Liver (tissue), 9 donors: ENCODE data around the gene BACH2. TPM values are rescaled to one million over a fixed set of nuclear protein-coding genes. Genes with fewer than 3 reads are reported as not detected.

Experiments
- DNase-seq: peaks from one replicate; pipeline ENCODE4 v3.0.0-alpha.2; 2017; ENCODE audit warnings: low spot score
- H3K27ac ChIP-seq, 2 donors: one replicate each; pipeline ENCODE4 v1.7.0; 2013; ENCODE audit warnings: inconsistent platforms in 2 of 2, low read length in 2 of 2, control low read depth in 1 of 2, low read depth in 1 of 2, mild to moderate bottlenecking in 1 of 2
- H3K27me3 ChIP-seq, 4 donors: one replicate each; pipeline versions ENCODE4 v1.6.1 to v1.7.0; 2013; ENCODE audit warnings: low read length in 3 of 4, inconsistent platforms in 1 of 4, mild to moderate bottlenecking in 1 of 4, moderate library complexity in 1 of 4; ENCODE audit not compliant: control insufficient read depth in 4 of 4, insufficient read depth in 4 of 4
- H3K36me3 ChIP-seq, 4 donors: one replicate each; pipeline versions ENCODE4 v1.6.1 to v1.7.0; 2013; ENCODE audit warnings: low read length in 3 of 4, mild to moderate bottlenecking in 3 of 4, low read depth in 1 of 4, moderate library complexity in 1 of 4; ENCODE audit not compliant: control insufficient read depth in 4 of 4, insufficient read depth in 3 of 4
- H3K4me1 ChIP-seq, 4 donors: one replicate each; pipeline versions ENCODE4 v1.6.1 to v1.7.0; 2013; ENCODE audit warnings: low read length in 3 of 4, mild to moderate bottlenecking in 3 of 4, moderate library complexity in 1 of 4; ENCODE audit not compliant: control insufficient read depth in 4 of 4, insufficient read depth in 4 of 4
- H3K4me3 ChIP-seq, 3 donors: one replicate each; pipeline versions ENCODE4 v1.6.1 to v1.7.0; 2013; ENCODE audit warnings: low read length in 3 of 3, control low read depth in 1 of 3, low read depth in 1 of 3, mild to moderate bottlenecking in 1 of 3
- H3K9ac ChIP-seq, 2 donors: one replicate each; pipeline ENCODE4 v1.7.0; 2013; ENCODE audit warnings: low read length in 2 of 2, mild to moderate bottlenecking in 2 of 2, moderate library complexity in 2 of 2, control low read depth in 1 of 2, low read depth in 1 of 2
- H3K9me3 ChIP-seq, 4 donors: one replicate each; pipeline versions ENCODE4 v1.6.1 to v1.7.0; 2013; ENCODE audit warnings: low read length in 3 of 4; ENCODE audit not compliant: control insufficient read depth in 4 of 4
- EGR1 ChIP-seq, 2 donors: IDR thresholded peaks; 2 replicates each; pipeline ENCODE4 v1.6.1; 2016 to 2018; ENCODE audit warnings: antibody characterized with exemption in 2 of 2, low read depth in 2 of 2
- FOXA2 ChIP-seq: IDR thresholded peaks from 2 replicates; pipeline ENCODE4 v1.6.1; 2016; ENCODE audit warnings: antibody characterized with exemption
- GABPA ChIP-seq, 2 donors: IDR thresholded peaks in 1 of 2; conservative IDR thresholded peaks in 1 of 2; 2 replicates each; pipeline ENCODE4 v1.6.1; 2016; ENCODE audit warnings: antibody characterized with exemption in 2 of 2, mild to moderate bottlenecking in 1 of 2, moderate library complexity in 1 of 2
- HNF4A ChIP-seq, 2 donors: conservative IDR thresholded peaks; 2 replicates each; pipeline ENCODE4 v1.6.1; 2016; ENCODE audit warnings: antibody characterized with exemption in 2 of 2, mild to moderate bottlenecking in 2 of 2
- HNF4G ChIP-seq: IDR thresholded peaks from 2 replicates; pipeline ENCODE4 v1.6.1; 2016; ENCODE audit warnings: antibody characterized with exemption
- JUND ChIP-seq, 2 donors: IDR thresholded peaks; 2 replicates each; pipeline ENCODE4 v1.6.1; 2016; ENCODE audit warnings: antibody characterized with exemption in 2 of 2
- NR2F2 ChIP-seq: IDR thresholded peaks from 2 replicates; pipeline ENCODE4 v1.6.1; 2016; ENCODE audit warnings: antibody characterized with exemption
- RAD21 ChIP-seq, 2 donors: IDR thresholded peaks; 2 replicates each; pipeline ENCODE4 v1.6.1; 2016; ENCODE audit warnings: antibody characterized with exemption in 2 of 2, mild to moderate bottlenecking in 2 of 2
- RXRA ChIP-seq, 2 donors: IDR thresholded peaks; 2 replicates each; pipeline ENCODE4 v1.6.1; 2017 to 2018; ENCODE audit warnings: antibody characterized with exemption in 2 of 2, mild to moderate bottlenecking in 1 of 2
- SP1 ChIP-seq: IDR thresholded peaks from 2 replicates; pipeline ENCODE4 v1.6.1; 2018; ENCODE audit warnings: antibody characterized with exemption, mild to moderate bottlenecking
- TAF1 ChIP-seq: conservative IDR thresholded peaks from 2 replicates; pipeline ENCODE4 v1.6.1; 2016; ENCODE audit warnings: antibody characterized with exemption, mild to moderate bottlenecking
- WGBS: extraction: QIAGEN DNeasy Blood & Tissue Kit; methylation state at CpG from one replicate; pipeline ENCODE4 v1.1.7; 2013; 5-methylcytosine and 5-hydroxymethylcytosine counted together
- polyA plus RNA-seq, 2 donors: library from polyadenylated mRNA; stranded (reverse) in 1 of 2; unstranded in 1 of 2; fragments of 200-250 nt in 1 of 2; fragments of >200 nt in 1 of 2; fragmentation: Nextera tagmentation in 1 of 2; extraction: Ambion mirVana in 1 of 2; gene quantifications; one replicate each; pipeline versions ENCODE4 v1.2.1 to v1.2.3, GENCODE V29; 2013 to 2015
- total RNA-seq, 2 donors: library from RNA; depleted of rRNA; stranded (reverse); fragments of >200 nt; gene quantifications; one replicate each; pipeline ENCODE4 v1.2.3, GENCODE V29; 2014
- TF ChIP-seq, protein P1 (sequence below): IDR thresholded peaks from 2 replicates; pipeline ENCODE4 v1.6.1; 2016; ENCODE audit warnings: antibody characterized with exemption
- TF ChIP-seq, protein P2 (sequence below): fragments of 150-350 bp; IDR thresholded peaks from 2 replicates; pipeline ENCODE4 v1.5.1; 2017; ENCODE audit warnings: improper control_type of control experiment, low read depth, low read length; ENCODE audit not compliant: missing input control
- TF ChIP-seq, protein P3 (sequence below): IDR thresholded peaks from 2 replicates; pipeline ENCODE4 v1.6.1; 2016; ENCODE audit warnings: antibody characterized with exemption, mild to moderate bottlenecking
- TF ChIP-seq, protein P4 (sequence below): IDR thresholded peaks from 2 replicates; pipeline ENCODE4 v1.6.1; 2016; ENCODE audit warnings: antibody characterized with exemption
- TF ChIP-seq, protein P5 (sequence below): IDR thresholded peaks from 2 replicates; pipeline ENCODE4 v1.6.1; 2016; ENCODE audit warnings: antibody characterized with exemption
- donor health status: healthy.
- donor health status: healthy.
- donor health status: healthy.
- donor health status: healthy.
- donor health status: healthy.

Gene BACH2
- total and polyA plus RNA-seq, 4 donors = 1.9 to 3.7 (median 1.9) TPM

DNA sequence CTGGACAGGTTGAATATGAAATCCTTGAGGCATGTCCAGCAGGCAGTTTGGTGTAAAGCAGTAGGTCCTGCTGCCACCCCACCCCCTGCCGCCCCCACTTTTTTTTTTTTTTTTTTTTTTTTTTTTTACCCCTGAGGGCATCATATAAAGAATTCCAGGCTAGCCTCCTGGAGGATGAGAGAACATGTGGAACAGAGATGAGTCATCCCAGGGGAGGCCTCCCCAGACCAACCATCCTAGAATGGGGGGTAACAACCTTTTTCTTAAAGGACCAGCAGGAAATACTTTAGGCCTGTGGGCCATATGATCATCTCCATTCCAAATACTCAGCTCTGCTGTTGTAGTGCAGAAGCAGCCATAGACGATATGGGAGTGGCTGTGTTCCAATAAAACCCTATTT is 231.5 kb downstream of the BACH2 start:
- 95% methylated on average over 2 of the region's 2 CpGs for WGBS
- no peak overlapping the region for H3K27ac ChIP-seq
- TF ChIP-seq, protein P1, sequence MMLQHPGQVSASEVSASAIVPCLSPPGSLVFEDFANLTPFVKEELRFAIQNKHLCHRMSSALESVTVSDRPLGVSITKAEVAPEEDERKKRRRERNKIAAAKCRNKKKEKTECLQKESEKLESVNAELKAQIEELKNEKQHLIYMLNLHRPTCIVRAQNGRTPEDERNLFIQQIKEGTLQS = no peak
- TF ChIP-seq, protein P2, sequence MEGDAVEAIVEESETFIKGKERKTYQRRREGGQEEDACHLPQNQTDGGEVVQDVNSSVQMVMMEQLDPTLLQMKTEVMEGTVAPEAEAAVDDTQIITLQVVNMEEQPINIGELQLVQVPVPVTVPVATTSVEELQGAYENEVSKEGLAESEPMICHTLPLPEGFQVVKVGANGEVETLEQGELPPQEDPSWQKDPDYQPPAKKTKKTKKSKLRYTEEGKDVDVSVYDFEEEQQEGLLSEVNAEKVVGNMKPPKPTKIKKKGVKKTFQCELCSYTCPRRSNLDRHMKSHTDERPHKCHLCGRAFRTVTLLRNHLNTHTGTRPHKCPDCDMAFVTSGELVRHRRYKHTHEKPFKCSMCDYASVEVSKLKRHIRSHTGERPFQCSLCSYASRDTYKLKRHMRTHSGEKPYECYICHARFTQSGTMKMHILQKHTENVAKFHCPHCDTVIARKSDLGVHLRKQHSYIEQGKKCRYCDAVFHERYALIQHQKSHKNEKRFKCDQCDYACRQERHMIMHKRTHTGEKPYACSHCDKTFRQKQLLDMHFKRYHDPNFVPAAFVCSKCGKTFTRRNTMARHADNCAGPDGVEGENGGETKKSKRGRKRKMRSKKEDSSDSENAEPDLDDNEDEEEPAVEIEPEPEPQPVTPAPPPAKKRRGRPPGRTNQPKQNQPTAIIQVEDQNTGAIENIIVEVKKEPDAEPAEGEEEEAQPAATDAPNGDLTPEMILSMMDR = no peak
- TF ChIP-seq, protein P3, sequence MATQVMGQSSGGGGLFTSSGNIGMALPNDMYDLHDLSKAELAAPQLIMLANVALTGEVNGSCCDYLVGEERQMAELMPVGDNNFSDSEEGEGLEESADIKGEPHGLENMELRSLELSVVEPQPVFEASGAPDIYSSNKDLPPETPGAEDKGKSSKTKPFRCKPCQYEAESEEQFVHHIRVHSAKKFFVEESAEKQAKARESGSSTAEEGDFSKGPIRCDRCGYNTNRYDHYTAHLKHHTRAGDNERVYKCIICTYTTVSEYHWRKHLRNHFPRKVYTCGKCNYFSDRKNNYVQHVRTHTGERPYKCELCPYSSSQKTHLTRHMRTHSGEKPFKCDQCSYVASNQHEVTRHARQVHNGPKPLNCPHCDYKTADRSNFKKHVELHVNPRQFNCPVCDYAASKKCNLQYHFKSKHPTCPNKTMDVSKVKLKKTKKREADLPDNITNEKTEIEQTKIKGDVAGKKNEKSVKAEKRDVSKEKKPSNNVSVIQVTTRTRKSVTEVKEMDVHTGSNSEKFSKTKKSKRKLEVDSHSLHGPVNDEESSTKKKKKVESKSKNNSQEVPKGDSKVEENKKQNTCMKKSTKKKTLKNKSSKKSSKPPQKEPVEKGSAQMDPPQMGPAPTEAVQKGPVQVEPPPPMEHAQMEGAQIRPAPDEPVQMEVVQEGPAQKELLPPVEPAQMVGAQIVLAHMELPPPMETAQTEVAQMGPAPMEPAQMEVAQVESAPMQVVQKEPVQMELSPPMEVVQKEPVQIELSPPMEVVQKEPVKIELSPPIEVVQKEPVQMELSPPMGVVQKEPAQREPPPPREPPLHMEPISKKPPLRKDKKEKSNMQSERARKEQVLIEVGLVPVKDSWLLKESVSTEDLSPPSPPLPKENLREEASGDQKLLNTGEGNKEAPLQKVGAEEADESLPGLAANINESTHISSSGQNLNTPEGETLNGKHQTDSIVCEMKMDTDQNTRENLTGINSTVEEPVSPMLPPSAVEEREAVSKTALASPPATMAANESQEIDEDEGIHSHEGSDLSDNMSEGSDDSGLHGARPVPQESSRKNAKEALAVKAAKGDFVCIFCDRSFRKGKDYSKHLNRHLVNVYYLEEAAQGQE = no peak
- TF ChIP-seq SP1 (no peak), FOXA2 (no peak), GABPA (IDR thresholded peaks at IDR 0.05 in 1 of 2, conservative IDR thresholded peaks at IDR 0.05 in 1 of 2) (no peak), HNF4G (no peak), TAF1 (no peak), RAD21 (IDR thresholded peaks at IDR 0.05) (no peak), NR2F2 (no peak)
- TF ChIP-seq, protein P4, sequence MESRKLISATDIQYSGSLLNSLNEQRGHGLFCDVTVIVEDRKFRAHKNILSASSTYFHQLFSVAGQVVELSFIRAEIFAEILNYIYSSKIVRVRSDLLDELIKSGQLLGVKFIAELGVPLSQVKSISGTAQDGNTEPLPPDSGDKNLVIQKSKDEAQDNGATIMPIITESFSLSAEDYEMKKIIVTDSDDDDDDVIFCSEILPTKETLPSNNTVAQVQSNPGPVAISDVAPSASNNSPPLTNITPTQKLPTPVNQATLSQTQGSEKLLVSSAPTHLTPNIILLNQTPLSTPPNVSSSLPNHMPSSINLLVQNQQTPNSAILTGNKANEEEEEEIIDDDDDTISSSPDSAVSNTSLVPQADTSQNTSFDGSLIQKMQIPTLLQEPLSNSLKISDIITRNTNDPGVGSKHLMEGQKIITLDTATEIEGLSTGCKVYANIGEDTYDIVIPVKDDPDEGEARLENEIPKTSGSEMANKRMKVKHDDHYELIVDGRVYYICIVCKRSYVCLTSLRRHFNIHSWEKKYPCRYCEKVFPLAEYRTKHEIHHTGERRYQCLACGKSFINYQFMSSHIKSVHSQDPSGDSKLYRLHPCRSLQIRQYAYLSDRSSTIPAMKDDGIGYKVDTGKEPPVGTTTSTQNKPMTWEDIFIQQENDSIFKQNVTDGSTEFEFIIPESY = no peak
- no peak overlapping the region for H3K9ac ChIP-seq
- no peaks in the 10 kb centered on the region for H3K36me3 ChIP-seq
- DNase-seq = no peak
- no peaks in the 10 kb centered on the region for H3K27me3 ChIP-seq
- H3K4me1 ChIP-seq = no peaks in the 10 kb centered on the region
- no peak overlapping the region for H3K4me3 ChIP-seq
- no peaks in the 10 kb centered on the region for H3K9me3 ChIP-seq

DNA sequence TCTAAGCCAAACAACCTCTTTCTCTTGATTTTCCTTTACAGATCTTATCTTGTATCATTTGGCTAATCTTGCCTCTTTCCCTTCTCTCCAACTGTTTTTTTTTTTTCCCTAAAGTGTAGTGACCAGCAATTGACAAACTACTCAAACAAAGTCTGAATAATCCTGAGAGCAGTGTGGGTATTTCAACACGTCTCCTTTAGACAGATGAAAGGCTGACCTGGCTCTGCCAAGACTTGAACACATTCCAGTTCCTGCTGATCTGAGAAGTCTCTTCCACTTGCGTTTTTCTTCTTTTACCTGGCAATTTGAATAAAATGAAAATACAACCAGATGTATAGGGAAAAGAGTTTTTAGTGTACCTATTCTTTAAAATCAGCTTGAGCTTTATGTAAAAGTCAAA is 234.0 kb downstream of the BACH2 start:
- no peak overlapping the region for H3K27ac ChIP-seq
- no peak overlapping the region for H3K4me3 ChIP-seq
- no peaks in the 10 kb centered on the region for H3K4me1 ChIP-seq
- no peak overlapping the region for H3K9ac ChIP-seq
- H3K36me3 ChIP-seq = no peaks in the 10 kb centered on the region
- no peaks in the 10 kb centered on the region for H3K9me3 ChIP-seq
- TF ChIP-seq, protein P2 = no peak
- TF ChIP-seq EGR1 (IDR thresholded peaks at IDR 0.05; ENCODE audit: low read depth in 2 of 2) = no peak
- no peak for TF ChIP-seq GABPA (IDR thresholded peaks at IDR 0.05 in 1 of 2, conservative IDR thresholded peaks at IDR 0.05 in 1 of 2)
- TF ChIP-seq HNF4A (conservative IDR thresholded peaks at IDR 0.05) = no peak
- no peak for TF ChIP-seq RXRA (IDR thresholded peaks at IDR 0.05)
- TF ChIP-seq, protein P1 = no peak
- TF ChIP-seq JUND (IDR thresholded peaks at IDR 0.05) = no peak
- TF ChIP-seq, protein P3 = no peak
- TF ChIP-seq, protein P5, sequence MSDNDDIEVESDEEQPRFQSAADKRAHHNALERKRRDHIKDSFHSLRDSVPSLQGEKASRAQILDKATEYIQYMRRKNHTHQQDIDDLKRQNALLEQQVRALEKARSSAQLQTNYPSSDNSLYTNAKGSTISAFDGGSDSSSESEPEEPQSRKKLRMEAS = no peak
- TF ChIP-seq RAD21 (IDR thresholded peaks at IDR 0.05) = no peak
- TF ChIP-seq HNF4G = no peak
- 40% methylated on average over 2 of the region's 2 CpGs for WGBS
- no peak for DNase-seq
- no peaks in the 10 kb centered on the region for H3K27me3 ChIP-seq
